ENCODE data around the gene BMPR2.

DNA sequence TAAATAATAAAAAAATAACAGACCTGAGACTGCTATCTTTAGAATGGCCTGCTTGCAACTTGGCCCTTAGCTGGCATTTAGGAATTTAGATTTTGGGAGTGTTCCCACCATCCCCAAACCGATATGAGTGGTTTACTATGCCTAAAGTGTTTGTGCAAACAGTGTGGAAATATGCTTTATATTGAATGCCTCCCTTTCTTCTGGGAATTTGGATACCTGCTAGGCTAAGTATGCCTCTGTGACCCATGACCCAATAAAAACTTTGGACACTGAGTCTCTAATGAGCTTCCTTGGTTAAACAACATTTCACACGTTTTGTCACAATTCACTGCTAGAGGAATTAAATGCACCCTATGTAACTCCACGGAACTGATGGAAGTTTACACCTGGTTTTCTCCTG is 73.2 kb downstream of the BMPR2 start:
- TF ChIP-seq CTCF (conservative IDR thresholded peaks at IDR 0.05; ENCODE audit: low read depth, low read length) (no peak), EZH2 (IDR thresholded peaks at IDR 0.05; ENCODE audit: borderline replicate concordance, low read depth, low read length, poor library complexity, severe bottlenecking) (no peak)
